ENCODE data around the gene SLC39A2.
A peak's percentile ranks its signal among the peaks of the same experiment; 100 is the strongest.
"Not testable (repeated sequence)": the region's sequence is repeated elsewhere in the genome, so short reads cannot be mapped to it uniquely, and the experiment has no call there.

The SLC39A2 gene

DNA sequence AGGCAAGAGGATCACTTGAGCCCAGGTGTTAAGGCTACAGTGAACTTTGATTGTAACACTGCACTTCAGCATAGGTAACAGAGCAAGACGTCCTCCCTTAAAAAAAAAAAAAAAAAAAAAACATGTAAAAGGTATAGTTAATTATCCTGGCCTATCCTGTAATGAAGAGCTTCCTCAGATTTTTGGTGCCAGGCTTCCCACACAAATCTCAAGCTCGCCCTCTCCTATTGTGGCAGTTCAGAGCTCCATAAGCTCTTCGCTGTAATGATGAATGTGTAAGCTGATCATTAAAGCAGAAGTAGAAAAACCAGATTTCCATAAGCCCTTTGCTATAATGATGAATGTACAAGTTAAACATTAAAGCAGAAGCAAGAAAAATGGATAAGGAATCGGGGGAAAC, 2.0 kb upstream of the SLC39A2 start:
- DNase-seq (ENCODE audit: low read depth): no peak

DNA sequence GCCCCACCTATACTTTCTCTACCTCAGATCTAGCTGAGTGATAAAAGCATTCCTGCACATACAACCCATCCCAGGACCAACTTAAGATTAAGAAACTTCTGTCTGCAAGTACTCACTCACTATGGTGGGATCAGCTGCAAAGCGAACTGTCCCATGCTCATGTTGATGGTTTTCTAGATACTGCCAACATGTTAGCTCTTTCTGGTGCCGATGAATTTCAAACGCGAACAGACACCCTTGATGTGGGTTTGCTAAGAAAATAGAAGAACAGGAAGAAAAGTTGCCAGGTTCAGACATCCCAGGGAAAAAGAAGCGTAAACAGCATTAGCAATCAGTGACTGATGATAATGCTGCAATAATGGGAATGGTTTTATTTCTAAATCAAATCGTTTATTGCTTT, 1.5 kb upstream of the SLC39A2 start:
- no peak for DNase-seq (ENCODE audit: low read depth)

DNA sequence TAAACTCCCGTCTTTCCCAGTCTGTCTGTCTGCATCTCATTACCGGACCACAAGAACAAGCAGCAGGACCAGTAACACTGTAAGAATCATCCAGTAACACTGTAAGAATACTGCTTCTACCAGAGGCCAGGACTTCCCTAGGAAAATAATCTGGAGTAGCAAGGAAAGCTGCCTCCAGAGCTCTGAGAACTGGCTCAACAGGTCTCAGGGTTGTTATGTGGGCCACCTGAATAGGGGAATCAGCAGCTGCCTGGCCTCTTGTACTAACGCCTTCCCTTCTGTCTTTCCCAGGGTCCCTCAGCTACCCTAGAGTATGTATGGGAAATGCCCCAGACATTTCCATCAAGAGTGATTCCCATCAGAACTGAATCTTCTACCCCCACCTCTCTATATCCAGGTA, 954 bp upstream of the SLC39A2 start:
- no peak for DNase-seq (ENCODE audit: low read depth)

DNA sequence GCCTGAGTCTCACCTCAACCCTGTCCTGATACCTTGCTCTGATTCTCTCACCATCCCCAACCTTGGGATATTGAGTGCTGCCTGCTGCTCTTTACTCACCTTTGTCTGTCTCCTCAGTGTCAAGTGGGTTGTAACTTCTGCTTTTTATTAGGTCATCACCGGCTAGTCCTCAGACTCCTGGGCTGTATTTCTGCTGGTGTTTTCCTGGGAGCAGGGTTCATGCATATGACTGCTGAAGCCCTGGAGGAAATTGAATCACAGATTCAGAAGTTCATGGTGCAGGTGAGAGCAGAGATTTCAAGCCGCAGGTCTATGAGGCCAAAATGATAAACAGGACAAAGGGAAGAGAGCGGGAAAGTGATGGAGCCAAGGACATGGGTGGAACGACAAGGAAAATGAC, 498 bp downstream of the SLC39A2 start:
- no peak for DNase-seq (ENCODE audit: low read depth)

DNA sequence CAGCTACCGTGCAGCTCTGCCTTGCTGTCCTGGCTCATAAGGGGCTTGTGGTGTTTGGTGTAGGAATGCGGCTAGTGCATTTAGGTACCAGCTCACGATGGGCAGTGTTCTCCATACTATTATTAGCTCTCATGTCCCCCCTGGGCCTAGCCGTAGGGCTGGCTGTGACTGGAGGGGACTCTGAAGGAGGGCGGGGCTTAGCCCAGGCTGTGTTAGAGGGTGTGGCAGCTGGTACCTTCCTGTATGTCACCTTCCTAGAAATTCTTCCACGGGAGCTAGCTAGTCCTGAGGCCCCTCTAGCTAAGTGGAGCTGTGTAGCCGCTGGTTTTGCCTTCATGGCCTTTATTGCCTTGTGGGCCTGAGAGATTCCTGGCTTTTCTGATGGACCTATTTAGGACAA, 2.1 kb downstream of the SLC39A2 start:
- DNase-seq (ENCODE audit: low read depth): no peak

DNA sequence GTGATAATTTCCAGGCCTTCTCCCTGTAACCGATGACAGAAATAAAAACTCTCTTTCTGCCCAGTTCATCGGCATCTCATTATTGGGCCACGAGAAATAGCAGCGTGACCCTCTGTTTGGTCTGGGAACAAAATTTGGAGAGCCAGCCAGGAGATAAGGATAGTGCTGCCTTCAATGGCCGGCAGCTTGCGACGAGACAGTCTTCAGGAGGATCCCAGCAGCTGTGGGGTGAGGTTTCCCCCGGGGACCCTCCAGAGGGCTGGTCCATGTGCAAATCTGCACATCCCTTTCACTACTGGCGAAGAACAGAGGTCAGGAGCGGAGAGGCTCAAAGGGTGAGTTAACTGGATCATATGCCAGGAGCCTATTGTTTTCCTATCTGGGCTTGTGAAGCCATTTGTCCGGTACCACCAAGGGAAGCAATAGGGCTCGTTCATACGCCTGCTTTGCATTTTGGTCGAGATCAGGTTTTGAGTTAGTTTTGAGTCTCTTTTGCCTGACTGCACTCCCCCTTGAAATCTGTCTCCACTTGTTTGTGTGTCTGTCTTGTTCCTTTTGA, 4.8 kb downstream of the SLC39A2 start:
- no peak for DNase-seq (ENCODE audit: low read depth)

DNA sequence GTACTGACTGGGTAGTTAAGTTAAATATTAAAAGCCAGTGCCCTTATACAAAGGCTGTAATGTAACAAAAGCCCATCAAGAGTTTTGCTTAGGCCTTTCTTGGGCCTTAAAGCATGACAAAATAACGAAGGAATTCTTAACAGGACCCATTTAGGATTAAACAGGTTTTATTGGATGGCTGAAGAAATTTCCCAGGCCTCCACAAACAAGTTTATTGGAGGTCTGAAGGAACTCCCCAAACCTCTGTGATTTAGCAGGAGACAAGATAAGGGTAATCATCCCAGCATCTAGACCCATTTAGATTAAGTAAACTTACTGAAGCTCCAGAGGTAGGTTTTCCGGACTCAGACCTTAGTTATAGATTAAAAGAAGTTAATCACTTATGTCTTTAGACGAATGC, 10.6 kb downstream of the SLC39A2 start:
- not testable (repeated sequence) for DNase-seq (ENCODE audit: low read depth)

DNA sequence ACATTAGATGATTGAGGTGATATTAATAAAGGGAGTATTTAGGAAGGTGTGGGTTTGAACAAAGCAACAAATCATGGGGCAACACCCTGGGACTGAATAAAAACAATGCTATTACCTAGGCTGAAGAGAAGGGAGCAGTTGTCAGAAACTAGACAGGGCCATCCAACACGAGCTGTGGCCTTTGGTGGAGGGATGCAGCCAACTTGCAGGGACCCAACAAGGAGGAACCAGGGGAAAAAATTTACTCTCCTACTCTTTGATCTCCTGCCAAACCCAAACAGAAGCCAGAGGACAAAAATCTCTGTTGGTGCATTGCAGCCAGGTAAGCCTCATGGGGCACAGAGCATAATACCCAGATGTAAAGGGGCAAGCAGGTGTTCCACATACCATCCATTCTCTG, 12.0 kb downstream of the SLC39A2 start:
- no peak for DNase-seq (ENCODE audit: low read depth)

DNA sequence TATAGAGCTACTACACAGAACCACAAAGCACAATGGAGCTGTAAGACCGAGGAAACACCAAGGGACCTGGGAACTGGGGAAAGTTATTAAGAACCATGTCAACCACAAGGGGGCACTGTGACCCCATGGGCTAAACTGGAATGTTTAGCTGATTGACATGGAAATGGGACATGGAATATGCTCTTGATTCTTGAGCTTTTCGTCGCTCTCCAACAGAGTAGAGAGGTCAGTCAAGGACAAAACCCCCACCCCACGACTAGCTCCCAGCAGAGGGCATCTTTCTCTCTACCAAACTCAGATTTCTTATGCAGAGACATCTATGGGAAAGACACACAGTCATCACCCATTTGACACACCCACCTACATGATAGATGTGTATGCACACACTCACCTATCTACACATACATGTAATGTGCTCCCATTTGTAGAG, 15.7 kb downstream of the SLC39A2 start:
- DNase-seq (ENCODE audit: low read depth): peak; percentile 64

DNA sequence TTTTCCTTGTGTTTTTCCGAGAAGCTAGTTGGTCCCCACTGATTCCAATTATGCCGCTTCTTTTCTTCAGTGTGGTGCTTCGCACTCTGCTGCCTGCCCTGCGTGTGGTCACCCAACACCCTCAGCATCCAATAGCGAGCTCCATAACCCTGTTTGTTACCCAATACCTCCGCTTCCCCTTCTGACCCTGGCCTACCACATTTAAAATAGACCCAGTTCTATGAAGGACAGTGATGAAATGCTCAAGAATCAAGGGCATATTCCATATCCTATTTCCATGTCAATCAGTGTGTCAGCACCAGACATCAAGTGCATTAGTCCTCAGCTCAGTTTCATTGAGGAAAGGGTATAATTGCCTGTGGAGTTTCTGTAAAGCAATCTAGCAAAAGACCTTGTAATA, 16.2 kb downstream of the SLC39A2 start:
- DNase-seq (ENCODE audit: low read depth): no peak

DNA sequence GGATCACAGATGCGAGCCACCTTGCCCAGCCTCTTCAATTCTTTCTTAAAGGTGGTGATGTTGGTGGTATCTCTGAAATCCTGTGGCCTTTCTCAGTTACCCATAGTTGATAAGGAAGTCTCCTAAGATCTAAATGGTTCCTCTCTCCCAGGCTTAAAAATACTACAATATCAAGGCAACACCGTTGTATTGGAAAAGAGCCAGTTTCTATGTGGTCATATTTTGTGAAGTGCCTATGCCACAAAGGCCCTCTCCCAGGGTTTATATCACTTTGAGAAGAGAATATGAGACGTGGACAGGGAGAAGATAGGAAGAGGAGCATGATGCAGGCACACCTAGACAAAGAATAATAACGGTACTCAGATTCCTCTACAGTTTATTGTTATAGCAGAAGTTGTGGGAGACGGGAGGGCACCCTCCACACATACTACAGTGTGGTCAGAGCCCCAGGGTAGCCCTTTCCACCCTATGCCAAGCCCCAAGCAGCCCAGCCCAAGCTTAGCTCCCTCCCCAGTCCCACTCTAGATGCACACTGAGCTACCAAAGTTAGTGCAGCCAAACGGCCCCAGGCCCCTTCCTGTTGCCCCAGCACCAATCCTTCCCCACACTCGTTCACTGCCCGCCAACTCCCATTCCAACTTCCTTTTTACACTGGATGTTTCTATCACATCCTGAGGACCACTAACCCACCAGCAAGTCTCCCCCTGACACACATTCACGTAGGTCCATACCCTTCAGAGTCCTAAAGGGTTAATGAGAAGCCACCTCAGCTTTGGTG, 17.5 kb downstream of the SLC39A2 start:
- no peak for DNase-seq (ENCODE audit: low read depth)

DNA sequence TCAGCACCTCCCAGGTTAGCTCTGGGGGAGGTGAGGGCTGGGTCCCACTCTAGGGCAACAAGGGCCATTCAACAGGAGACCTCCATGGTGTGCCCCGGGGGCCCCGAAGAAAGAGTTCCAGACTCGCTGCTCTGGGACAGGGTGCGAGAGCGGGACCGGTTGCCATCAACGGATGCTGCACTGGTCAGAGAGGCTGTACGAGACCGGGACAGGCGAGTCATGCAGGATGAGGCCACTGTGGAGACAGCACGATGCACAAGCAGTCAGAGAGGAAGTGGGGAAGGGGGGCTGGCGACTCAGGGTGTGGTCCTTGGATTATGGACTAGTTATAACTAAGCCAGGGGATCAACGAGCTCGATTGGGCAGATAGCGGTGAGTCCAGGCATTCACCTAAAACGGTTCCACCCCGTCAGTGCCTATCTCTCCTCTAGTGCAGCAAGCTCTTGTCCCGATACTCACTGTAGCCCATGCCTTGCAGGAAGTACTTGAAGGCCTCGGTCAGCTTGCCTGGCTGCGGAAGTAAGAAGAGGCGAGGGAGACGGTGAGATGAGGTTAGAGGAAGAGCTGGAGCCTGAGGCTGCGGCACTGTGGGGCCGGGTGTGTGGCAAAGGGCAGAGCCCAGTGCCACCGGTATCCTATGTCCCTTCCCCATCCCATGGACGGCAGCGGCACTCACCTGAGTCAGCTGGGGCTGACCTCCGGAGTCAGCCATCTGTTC, 18.6 kb downstream of the SLC39A2 start:
- no peak for DNase-seq (ENCODE audit: low read depth)

DNA sequence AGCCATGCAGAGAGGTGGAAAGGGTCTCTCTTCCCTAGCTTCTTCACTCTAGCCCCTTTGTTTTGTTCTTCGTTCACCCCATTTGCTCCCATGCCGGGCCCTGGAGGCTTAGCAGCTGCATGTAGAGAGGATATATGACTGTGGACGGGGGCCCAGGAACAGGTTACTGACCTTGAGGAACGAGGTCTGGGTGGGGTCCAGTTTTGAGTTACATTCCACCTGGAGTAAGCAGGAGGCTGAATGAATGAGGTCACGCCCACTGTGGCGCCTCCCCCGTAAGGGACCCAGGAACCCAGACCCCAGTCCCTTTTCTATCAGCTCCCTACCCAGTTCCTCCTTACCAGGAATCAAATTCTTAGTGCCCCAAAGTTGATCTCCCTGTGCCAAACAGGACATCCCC, 19.2 kb downstream of the SLC39A2 start:
- no peak for DNase-seq (ENCODE audit: low read depth)

DNA sequence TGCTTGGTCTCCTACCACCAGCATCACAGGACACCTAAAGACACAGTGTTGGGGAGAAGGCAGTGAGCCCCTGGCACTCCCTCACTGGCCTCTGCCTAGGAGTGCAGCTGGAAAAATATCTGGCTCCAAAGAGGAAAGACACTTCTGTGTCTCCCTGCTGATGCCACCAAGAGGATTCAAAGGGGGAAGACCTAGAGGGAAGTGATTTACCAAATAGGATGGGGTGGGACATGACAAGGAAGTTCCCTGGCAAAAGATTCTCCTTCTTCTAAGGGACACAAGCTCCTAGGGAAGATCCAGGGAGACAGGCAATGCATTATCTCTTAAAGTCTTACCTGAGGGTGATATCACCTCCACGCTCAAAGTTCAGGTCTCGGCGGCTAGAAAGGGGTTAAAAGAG, 19.7 kb downstream of the SLC39A2 start:
- DNase-seq (ENCODE audit: low read depth): no peak

DNA sequence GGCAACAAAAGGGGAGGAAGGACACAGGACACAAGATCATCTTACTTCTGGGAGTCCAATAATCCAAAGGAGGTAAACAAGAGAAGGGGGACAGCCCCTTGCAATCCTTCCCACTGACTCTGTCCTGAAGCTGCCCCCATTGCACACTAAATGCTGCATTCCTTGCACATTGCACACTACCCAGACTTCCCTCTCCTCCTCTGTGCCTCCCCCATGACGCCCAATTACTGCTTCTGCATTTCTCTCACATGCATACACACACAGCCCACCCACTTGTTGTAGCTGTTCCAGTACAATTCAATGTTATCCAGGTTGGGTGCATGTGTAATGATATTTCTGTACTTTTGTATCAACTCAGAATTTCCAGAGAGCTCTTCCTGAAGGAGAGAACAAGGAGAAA, 20.3 kb downstream of the SLC39A2 start:
- DNase-seq (ENCODE audit: low read depth): no peak

DNA sequence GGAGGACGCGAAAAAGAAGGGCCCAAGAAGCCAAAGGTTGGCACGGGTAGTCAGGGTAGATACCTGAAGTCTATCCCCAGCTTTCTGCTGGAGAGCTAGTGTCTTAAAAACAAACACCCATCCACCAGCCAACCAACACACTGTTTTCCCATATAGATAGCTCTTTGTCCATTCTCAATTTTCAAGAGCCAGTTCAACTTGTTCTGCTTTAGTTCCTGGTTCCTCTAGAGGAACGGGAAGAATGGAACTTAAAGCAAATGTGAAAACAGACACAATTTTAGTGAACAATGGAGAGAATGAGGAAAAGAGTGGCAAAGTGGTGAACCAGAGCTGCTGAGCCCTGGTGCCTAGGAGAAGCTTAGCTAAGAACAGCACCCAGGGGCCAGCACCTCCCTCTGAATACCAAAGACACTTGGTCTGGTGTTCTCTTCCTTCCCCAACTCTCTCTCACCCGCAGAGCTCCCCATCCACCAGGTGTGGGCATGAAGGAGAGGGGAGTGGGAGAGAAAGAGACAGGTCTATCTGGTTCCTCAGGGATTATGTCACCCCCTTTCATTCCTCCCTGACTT, 22.0 kb downstream of the SLC39A2 start:
- DNase-seq (ENCODE audit: low read depth): no peak

DNA sequence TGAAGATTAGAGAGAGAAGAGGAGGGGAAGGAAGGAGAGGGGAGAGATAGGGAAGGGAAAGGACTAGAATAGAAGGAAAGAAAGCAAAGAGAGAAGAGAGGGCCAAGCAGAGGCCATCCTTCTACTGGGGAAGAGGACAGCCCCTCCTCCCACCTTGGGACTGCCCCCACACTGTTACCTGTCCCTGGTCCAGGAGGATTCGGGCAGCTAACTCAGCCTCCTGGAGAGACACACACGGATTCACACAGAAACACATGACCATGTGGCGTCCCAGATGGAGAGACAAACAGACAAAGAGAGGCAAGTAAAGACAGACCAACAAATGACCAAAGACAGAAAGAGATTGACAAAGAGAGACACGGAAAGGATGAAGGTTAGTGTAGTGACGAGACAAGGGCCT, 23.6 kb downstream of the SLC39A2 start:
- no peak for DNase-seq (ENCODE audit: low read depth)

DNA sequence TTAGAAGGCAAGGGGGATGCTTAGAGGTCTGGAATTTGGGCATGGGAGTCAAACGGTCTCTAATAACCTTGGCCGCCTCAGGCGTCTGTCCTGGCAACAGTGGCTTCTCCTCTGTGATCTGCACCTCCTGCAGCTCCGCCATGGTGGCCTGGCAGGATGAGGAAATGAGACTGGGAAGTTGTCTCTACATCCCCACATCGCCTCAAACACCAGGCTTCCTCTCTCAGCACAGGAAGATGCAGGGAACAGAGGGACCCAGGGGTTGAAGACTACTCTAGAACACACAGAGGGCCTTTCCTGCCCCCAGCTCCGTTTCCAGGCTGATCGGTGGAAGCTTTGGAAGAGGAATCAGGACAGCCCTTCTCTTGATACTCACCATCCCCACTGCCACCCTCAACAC, 24.1 kb downstream of the SLC39A2 start:
- DNase-seq (ENCODE audit: low read depth): no peak

DNA sequence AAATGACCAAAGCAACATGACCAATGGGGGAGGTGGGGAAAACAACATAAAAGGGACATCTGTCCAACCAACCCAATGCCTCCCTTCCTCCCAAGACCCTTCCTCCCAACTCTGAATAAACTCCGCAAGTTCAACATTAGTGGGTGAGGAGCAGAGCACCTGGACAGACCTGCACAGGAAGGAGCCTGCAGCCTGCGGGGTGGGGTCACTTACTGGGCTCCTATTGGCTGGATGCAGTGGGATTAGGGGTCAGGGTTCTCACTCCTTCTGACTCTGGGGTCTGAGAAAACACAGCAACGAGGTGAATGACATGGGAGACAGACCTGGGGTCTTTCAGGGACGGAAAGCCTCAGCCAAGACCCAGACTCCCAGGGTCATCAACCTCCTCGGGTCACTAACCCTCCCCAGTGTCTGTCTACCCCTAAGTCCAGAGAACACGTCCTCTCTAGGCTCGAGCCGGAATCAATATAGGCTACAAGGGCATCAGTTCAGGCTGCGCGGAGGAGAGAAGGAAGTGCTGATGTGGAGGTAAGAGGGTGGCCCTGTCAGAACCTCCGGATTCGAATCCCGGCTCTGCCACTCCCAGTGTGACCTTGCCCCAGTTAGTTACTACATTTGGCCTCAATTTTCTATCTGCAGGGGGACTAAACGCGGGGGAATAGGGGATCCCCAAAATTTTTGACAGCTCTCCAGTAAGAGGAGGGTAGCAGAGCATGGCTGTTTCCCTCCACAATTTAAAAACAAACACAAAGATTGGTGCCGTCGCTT, 24.9 kb downstream of the SLC39A2 start:
- no peak for DNase-seq (ENCODE audit: low read depth)

DNA sequence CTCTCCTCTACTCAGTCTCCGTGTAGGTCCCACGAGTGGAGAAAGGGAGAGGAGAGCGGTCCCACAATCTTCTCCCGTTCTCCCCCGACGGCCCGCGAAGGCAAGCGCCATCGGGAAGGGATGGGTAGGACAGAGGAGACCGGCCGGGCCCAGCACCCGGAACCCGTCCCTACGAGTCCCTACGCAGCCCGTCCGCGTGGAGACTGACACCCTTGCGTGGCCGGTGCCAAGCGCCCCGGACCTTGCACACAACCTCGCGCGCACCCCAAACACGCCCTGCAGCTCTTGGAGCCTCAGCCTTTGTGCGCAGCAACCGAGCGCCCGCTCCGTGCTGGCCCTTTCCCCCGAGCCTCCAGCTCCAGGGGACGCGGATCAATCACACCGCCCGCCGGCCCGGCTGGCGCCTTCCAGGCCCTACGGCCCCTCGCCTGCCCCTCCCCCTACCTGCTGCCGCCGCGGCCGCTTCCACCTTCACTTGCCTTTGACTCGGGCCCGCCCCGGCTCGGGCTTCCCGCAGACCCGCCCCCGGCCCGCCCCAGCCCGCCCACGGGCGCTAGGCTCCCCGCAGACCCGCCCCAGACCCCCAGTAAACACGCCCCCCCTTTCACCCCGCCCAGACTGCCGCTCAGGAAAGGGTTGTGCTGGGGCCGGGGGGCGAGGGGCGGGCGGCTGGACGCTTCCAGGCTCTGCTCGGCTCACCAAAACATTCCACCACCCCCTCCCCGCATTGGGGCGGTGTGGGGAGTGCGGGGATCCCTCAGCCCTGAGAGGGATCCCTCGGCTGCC, 25.7 kb downstream of the SLC39A2 start, which contains the start of gene NDRG2:
TSS of gene NDRG2 (minus strand) at position 477 of the 786 bp plus-strand sequence. CDS start 1,746 bp downstream, outside the sequence.
- no peak for DNase-seq (ENCODE audit: low read depth)

All from fibroblast of gingiva (primary cell).